ENCODE data around the gene GALNT10.

DNA sequence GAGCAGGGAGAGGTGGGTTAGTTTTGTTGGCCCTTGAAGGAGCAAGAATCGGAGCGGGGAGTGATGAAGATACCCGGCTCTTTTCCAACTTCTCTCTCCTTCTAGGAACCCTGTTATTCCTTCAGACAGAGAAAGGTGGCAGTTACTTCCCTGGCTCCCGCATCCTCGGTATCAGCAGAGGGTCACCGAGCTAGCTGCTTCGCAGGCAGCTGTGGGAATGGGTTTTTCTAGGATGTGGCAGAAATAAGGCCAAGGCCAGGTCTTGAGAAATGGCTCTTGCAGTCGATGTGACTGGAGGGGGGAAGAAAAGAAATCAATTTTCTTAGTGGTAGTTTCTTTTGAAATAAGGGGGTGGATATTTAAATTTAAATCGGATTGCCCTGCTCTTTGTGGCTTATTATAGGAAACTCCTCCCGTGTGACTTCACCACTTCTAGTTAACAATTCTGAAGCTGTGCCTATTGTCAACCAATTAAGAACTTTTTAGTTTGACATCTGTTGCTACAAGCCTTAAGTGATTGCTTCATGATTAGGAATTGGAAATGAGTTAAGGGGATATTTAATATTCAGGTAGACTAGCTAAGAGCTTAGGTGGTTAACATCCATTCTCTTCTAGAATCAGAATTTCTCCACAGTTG, 256.7 kb downstream of the GALNT10 start:
- TF ChIP-seq, protein P1, sequence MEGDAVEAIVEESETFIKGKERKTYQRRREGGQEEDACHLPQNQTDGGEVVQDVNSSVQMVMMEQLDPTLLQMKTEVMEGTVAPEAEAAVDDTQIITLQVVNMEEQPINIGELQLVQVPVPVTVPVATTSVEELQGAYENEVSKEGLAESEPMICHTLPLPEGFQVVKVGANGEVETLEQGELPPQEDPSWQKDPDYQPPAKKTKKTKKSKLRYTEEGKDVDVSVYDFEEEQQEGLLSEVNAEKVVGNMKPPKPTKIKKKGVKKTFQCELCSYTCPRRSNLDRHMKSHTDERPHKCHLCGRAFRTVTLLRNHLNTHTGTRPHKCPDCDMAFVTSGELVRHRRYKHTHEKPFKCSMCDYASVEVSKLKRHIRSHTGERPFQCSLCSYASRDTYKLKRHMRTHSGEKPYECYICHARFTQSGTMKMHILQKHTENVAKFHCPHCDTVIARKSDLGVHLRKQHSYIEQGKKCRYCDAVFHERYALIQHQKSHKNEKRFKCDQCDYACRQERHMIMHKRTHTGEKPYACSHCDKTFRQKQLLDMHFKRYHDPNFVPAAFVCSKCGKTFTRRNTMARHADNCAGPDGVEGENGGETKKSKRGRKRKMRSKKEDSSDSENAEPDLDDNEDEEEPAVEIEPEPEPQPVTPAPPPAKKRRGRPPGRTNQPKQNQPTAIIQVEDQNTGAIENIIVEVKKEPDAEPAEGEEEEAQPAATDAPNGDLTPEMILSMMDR (IDR thresholded peaks at IDR 0.05): no peak
- no peak for TF ChIP-seq POLR2A (IDR thresholded peaks at IDR 0.05)
